HG03378 (cell line): Measurements from ENCODE around the gene RAD23A.

ENCODE experiments used
- ATAC-seq: cut with Tn5 transposase; IDR thresholded peaks from one replicate; pipeline ENCODE4 v1.9.1; 2021; ENCODE audit warnings: mild to moderate bottlenecking, moderate library complexity; ENCODE audit not compliant: unreplicated experiment

RAD23A gene

DNA sequence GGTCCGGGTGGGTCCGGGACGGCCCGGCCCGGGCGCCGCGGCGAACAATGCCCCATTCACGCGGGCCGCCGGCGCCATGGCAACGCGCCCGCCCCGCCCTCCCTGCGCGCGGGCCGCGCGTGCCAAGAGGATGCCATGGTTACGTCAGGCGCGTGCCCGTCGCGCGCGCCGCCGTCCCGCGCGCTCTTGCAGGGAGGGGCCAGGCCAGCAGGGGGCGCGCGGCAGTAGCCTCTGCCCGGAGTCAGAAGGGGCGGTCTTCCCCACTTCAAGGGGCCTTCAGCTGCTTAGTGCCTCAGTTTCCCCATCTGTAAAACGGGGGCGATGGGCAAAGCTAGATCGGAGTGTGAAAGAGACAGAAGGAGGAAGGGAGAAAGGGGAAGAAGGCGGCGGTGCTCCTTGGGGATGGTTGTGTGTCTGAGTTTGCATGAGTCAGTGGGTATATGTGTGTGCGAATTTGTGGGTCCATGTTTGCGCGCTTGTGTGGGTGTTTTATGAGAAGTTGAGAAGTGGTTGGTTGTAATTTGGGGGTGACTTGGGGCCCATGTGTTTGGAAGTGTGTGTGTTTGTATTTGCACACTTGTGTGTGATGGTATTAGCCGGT is 38.0 kb downstream of the RAD23A start:
- ATAC-seq, result no peak

DNA sequence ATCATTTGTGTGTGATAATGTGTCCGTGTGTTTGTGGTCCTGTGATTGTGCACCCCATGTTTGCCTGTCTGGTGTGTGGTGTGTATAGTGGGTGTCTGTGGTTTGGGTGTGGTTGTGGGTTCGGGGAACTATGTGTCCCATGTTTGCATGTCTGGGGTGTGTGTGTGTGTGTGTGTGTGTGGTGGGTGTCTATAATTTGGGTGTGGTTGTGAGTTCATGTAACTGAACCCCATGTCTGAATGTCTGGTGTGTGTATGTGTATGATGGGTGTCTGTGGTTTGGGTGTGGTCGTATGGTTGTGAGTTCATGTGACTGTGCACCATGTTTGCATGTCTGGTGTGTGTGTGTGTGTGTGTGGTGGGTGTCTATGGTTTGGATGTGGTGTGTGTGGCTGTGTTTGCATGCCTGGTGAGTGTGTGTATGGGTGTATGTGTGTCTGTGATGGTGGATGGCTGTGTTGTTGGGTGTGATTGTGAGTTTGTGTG is 38.5 kb downstream of the RAD23A start:
- ATAC-seq, result no peak

DNA sequence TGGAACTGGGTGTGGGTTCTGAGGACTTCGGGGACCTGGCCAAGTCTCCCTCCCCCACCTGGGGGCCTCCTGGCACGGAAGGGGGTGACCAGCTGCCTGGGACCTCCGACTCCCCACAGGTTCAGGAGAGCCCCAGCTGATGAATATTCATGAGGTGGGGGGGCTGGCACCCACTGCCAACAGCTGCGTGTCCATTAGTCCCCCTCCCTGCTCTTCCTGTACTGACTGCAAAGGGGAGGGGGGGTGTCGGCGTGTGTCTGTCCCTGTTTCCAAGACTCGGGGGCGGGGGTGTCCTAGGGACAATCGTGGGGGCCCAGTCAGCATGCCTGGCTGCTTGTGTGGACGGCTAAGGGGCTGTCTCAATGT is 39.0 kb downstream of the RAD23A start:
- ATAC-seq, result no peak

DNA sequence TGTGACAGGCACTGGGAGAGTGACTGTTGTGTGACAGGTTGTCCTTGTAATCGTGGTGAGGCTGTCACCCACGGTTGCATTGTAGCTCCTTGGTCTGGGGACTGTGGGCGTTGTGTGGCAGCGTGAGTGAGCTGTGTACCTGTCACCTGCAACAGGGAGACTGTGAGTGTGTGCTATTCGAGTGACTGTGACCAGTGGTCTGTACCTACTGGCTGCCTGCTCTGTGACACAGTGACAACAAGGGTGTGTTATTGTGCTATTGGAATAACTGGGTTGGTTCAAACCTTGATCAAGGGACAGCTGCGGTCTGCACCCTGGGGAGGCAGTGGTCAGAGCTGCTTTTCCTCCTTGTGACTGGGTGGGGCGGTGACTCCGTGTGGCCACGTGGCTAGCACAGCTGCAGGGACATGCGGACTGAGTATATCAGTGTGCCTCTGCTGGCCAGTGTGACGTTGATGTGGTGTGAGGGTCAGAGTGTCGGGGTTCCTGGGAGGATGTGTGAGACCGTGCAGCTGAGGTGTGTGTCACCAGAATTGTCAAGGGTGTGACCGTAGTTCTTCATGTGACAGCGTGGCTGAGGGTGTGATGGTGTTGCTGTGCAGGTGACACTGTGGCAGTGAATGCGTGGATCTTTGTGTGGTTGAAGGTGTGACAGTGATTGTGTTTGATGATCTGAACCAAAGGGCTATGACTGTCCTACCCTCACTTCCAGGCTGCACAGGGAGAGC is 39.6 kb downstream of the RAD23A start:
- ATAC-seq, result no peak

DNA sequence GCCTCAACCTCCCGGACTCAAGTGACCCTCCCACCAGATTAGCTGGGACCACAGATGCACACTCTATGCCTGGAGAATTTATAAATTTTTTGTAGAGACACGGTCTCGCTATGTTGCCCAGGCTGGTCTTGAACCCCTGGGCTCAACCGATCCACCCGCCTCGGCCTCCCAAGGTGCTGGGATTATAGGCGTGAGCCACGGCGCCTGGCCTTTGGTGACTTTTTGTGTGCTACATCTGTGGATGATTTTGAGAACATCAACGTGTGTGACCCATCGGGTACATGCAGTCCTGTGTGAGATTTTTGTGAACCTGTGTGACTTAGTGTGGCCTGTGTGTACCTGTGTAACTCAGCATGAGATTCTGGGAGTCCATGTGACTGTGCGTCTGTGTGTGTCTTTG is 41.1 kb downstream of the RAD23A start:
- ATAC-seq, result no peak

DNA sequence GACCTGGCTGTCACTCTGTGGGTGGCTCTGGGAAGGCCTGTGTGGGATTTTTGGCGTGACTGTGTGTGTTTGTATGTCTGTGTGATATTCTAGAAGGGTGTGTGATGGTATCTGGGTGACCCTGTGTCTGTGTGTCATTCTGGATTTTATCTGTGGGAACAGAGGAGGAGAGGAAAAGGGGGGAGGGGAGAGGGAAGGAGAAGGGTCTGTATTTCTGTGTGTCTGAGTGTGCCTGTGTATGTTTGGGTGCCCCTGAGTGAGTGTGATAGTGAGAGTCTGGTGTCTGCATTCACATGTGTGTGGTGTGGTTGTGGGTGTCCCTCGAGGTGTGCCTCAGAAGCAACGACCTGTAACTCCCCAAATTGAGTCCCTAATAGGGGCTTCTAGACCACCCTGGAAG is 41.5 kb downstream of the RAD23A start:
- ATAC-seq, result no peak

DNA sequence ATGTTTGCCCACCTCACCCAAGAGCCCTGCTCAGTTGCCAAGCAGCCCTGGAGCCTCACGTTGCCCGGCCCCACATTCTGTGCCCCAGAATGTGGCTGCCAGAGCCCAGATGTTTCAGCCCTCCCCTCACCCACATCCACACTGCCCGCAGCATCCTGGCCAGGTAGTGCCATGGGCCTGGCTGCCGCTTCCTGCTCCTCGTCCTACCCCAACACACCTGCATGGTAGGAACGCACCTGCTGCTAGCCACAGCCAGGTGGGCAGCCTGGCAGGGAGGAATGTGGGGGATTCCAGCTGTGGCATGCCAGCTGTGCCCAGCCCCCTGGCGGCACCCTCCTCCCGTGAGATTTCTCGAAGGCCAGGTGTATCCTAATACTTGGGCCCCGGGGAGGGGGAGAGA is 42.1 kb downstream of the RAD23A start:
- ATAC-seq, result no peak

DNA sequence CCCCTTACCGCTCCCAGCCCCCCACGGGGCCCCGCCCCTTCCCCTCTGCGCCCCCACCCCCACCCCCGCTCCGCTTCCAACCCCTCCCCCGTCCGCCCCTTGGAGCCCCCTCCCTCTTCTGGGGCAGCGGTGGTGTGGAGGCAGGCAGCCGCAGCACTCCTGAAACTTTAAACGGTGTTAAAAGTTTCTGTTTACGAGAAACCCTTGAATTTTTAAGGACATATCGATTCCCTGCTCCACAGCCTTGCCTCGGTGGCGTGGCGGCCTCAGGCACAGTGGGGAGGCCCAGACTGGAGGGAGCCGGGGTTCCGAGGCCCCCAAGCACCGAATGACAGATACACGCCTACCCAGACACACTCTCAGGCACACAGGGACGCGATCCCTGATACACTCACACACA is 44.8 kb downstream of the RAD23A start:
- no peak for ATAC-seq

DNA sequence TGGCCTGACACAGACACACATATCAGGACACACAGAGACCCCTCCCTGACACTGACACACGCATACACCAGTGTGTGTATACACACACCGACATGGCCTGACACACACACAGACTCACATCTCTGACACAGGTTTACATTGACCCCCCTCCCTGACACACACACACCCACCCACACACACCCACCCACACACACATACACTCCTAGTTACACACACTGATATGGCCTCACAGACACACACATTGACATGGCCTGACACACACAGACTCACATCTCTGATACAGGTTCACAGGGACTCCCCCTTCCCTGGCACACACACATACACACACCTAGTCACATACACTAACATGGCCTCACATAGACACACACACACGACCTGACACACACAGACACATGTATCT is 45.2 kb downstream of the RAD23A start:
- ATAC-seq, result no peak

DNA sequence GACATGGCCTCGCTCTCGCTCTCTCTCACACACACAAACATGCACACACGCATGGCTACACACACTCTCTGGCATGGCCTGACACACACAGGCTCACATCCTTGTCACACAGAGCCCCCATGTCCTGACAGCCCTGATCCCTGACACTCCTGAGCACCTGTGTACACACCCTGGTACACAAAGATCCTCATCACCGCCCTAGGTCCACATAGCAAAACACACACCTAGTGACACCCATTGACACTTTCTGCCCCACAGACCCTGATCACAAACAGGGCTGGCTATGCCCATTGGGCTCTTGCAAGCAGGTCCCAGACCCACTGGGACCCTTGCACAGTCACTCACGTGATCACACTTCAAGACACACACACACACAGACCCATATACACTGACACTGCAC is 45.6 kb downstream of the RAD23A start:
- ATAC-seq, result no peak

DNA sequence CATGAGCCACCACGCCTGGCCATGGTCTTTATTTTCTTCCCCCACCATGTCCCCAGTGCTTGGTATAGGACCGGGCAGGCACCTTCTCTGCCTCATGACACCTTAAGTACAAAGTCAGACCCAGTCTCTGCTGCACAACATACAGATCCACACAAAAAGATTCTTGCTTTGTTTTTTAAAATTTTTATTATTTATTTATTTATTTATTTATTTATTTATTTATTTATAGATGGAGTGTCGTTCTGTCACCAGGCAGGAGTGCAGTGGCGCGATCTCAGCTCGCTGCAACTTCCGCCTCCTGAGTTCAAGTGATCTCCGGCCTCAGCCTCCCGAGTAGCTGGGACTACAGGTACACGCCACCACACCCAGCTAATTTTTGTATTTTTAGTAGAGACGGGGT is 47.1 kb downstream of the RAD23A start:
- no peak for ATAC-seq

DNA sequence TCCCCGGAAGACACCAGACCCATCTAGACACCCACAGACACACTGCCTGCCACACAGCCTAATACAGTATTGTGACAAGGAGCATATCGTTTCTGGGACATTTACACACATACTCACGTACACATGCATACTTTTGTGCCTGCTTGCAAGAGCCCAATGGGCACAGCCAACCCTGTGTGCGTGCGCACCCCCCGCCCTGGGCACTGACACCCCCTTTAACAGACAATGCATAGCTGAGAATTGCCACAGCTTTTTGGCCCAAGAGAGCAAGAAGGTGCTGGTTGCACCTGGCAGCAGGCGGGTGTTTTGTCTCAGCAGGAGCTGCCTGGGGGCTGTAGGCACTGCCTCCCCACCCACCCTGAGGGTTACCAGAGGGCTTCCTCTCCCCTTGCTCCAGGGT is 47.9 kb downstream of the RAD23A start:
- ATAC-seq, result no peak

DNA sequence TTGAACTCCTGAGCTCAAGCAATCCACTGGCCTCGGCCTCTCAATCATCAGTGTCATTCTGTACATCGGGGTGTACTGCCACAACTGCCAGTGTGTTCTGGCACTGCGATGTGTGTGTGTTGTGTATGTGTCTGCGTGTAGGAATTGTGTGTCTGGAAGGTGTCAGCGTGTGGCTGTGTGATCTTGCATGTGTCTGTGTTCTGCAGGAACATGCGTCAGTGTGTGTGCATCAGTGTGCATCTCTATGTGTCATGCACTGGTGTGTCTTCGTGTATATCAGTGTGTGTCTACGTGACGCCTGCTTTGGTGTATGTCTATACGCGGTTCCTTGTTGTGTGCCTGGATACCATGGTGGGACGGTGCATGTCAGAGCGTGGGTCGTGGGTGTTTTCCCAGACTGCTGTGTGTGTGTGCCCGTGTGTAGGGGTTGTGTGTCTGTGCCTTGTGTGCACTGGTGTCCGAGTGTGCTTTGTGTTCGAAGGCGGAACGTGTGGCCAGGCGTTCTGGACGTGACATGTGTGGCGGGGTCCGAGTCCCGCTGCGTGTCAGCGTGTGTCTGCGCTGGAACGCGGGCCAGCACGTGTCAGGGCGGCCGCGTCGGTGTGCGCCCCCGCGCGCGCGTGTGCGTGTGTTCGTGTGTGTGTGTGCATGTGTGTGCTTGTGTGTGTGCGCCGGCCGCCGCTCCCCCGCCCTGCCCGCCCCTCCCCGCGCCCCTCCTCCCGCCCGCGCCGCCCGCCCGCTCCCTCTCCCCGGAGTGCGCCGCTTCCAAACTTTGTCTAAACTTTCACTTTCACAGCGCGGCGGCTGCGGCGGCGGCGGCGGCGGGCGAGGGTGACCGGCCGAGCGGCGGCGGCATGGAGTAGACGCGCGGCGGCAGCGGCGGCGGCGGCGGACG is 49.3 kb downstream of the RAD23A start, which contains the start of gene NFIX:
Gene NFIX, plus strand, starts transcription at position 775 of the 895 bp plus-strand sequence. CDS start 363 bp downstream, outside the sequence.
- no peak for ATAC-seq

DNA sequence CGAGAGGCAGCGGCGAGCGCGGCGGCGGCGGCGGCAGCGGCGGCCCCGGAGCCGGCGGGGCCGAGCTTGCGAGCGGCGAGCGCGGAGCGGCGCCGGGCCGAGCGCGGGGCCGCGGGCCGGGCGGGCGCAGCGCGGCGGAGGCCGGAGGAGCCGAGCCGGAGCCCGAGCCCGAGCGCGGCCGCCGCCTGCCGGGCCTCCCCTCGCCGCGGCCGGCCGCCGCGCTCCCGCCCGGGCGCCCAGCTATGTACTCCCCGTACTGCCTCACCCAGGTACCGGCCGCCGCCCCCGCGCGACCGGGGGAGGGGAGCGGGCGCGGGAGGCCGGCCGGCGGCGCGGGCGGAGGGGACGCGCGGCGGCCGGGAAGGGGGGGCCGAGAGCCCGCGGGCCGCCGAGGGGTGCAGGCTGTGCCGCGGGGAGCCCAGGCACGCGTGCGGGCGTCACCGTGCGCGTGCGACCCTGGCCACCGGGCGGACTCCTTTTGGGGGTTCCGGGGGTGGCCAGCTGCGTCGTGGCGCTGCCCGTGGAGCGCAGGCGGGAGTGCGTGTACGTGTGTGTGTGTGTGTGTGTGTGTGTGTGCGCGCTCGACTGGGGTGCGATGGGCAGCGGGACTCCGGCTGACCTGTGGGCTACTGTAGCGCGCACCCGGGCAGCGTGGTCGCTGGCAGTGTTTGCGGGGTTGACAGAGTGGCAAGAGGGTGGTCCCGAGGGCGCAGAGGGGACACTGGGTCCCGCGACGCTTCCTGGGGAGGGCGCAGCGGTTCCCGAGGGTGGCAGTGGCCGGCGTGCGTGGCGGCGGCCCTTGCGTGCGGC is 50.1 kb downstream of the RAD23A start:
- no peak for ATAC-seq

DNA sequence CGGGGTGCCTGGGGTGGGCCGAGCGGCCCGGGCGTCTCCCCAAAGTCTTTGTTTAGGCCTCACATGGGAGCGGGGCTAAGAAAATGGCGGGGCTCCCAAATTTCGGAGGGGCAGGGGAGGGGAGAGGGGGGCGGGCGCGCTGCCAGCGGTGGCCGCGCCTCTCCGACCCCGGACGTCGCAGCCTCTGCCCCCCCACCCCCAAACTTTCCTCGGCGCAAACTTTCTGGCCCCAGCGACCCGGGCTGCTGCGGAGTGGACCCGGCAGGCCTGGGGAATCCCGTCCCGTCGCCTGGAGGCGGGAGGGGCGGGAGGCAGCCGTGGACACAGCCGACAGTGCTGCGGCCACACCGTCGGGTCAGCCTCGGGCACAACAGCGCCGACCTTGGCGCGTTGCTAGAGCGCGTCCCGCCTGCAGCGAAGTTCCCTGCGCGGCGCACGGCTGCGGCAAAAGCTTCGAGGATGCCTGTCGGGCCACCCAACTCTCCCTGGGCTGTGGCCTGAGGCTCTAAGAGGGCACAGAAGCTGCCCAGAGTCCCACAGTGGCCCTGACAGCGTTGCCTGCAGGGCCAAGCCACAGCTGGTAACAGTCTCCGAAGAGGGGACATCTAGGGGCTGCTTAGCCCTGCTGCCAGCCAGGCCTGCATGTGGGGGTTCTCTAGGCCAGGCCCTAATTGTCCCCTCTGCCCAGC is 50.9 kb downstream of the RAD23A start:
- no peak for ATAC-seq

DNA sequence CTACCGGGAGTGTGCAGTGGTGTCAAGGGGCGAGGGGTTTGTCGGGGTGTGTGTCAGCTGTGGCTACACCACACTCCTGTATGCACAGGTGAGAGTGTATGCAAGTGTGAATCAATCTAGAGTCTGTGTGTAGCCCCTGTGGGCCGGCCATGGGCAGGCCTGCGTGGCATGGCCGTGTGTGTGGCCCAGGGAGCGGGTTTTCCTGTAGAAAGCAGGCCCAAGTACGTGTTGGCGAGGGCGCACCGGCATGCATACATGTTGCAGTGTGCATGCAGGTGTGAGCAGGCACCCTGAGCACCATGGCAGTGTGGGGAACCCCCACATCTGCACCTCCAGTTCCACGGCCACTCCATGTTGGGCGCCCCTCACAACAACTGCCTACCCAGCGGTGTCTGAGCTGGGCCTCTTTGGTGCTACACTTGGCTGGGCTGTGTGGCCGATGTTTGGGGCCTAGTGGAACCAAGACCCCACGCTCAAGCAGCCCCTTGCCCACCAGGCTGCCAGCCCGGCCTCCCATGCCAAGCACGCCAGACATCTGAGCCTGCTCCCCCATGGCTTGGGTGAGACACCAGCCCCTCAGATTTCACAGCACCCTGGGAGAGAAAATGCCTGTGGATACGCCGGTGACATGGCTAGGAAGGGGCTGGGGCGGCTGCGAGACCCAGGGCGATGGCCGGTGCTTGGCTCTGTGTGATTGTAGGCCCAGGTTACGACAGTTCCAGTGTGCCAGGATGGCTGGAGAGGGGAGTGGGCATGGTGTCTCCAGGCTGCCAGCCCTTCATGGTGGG is 51.7 kb downstream of the RAD23A start:
- no peak for ATAC-seq

DNA sequence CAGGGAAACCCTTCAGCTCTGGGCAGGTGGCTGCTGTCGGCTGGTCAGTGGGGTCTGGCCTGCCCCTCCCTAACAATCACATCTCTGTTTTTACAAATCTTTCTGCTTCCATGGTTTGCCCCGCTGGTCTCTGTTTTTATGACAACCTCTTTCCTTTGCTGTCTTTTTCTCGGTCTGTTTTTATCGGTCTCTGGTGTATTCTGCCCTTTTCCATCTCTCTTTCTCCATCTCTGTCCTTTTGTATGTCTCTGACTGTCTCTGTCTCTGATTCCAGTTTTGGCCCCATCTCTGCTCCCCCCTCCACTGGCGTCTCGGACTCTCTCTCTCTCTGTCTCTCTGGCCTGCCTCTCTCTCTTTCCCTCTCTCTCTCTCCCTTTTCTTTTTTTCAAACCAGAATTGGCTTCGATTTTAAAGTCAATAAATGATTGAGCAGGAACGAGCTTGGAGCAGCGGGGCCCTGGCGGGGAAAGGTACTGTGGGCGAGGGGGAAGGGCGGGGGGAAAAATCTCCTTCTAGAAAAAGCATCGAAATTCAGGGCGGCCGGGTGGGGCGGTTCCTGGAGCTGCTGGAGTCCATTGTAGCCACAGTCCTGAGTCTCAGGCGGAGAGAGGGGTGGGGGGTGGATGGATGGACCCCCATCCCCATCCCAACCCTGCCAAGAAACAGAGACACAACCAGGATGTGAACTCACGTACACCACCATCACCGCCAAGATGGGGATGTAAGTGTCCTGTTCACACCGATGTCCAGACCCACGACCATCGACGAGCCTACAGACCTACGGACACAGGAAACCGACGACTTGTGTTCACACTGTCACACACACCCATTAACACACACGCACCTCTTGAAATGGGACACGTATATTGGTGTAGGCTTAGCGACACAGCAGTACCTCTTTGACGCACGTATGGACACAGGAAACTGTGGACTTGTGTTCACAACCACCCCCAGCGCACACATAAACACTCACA is 52.6 kb downstream of the RAD23A start:
- ATAC-seq, result no peak

DNA sequence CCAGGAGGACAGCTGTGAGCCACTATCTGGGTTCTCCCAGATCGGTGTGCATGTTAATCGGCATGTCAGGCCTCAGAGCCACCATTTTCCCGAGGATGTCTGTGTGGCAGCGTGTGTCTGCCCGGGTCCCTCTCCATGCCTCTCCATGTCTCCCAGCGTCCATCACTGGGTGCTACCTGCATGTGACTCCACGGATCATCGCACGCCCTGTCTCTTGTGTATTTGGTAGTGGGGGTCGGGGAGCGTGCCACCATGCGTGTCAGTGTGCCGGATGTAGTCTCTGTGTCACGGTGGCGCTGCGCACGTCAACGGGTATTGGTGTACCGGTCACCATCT is 55.5 kb downstream of the RAD23A start:
- no peak for ATAC-seq
